Prostate gland (tissue), 2 donors: ENCODE measurements around the gene TRIM15. TPM values are rescaled to one million over a fixed set of nuclear protein-coding genes. Genes with fewer than 3 reads are reported as not detected.

Experiments
- DNase-seq: peaks from one replicate; pipeline ENCODE4 v3.0.0-alpha.2; 2019; ENCODE audit warnings: low spot score
- H3K27ac ChIP-seq, 2 donors: fragments of 200-600 bp; sonication (generic); 2 replicates each; pipeline ENCODE4 v1.5.1; 2017 to 2019
- H3K27me3 ChIP-seq: fragments of 200-600 bp; sonication (generic); replicated peaks from 2 replicates; pipeline ENCODE4 v1.5.1; 2019; ENCODE audit not compliant: insufficient read depth
- H3K36me3 ChIP-seq, 2 donors: fragments of 200-600 bp; sonication (generic); 1 replicate in 1 of 2; 2 replicates in 1 of 2; pipeline versions ENCODE4 v1.5.1 to v1.8.1; 2017 to 2019
- H3K4me1 ChIP-seq: fragments of 200-600 bp; sonication (generic); replicated peaks from 2 replicates; pipeline ENCODE4 v1.5.1; 2019
- H3K4me3 ChIP-seq, 2 donors: fragments of 200-600 bp; sonication (generic); 2 replicates each; pipeline ENCODE4 v1.5.1; 2017 to 2019
- H3K9me3 ChIP-seq: fragments of 200-600 bp; sonication (generic); 2 replicates; pipeline ENCODE4 v1.5.1; 2017
- CTCF ChIP-seq, 4 experiments: fragments of 200-600 bp in 2 of 4; fragments of 450-650 bp in 2 of 4; sonication (generic) in 2 of 4; IDR thresholded peaks; 1 replicate in 3 of 4; 2 replicates in 1 of 4; pipeline ENCODE4 v1.5.1; 2016 to 2019; ENCODE audit warnings: antibody characterized with exemption in 4 of 4, mild to moderate bottlenecking in 2 of 4, moderate library complexity in 2 of 4
- POLR2A ChIP-seq: fragments of 450-650 bp; IDR thresholded peaks from one replicate; pipeline ENCODE4 v1.6.1; 2016; ENCODE audit warnings: antibody characterized with exemption, mild to moderate bottlenecking
- POLR2AphosphoS5 ChIP-seq: sonication (generic); formaldehyde crosslinking; IDR thresholded peaks from one replicate; pipeline ENCODE4 v1.6.1; 2017; ENCODE audit warnings: antibody characterized with exemption
- WGBS: methylation state at CpG from one replicate; pipeline ENCODE4 v1.1.5; 2018; 5-methylcytosine and 5-hydroxymethylcytosine counted together
- intact Hi-C: fragments of 100-400 bp; cut with DNase I; formaldehyde crosslinking; loops from one replicate; pipeline ENCODE4 v1.14.2; 2022
- total RNA-seq, 2 donors: library from RNA; depleted of rRNA; stranded (reverse); fragments of >200 nt; gene quantifications; one replicate each; pipeline ENCODE4 v1.1.0, GENCODE V29; 2016

TRIM15 gene
- total RNA-seq, 2 donors from 2014 or later = not detected

DNA sequence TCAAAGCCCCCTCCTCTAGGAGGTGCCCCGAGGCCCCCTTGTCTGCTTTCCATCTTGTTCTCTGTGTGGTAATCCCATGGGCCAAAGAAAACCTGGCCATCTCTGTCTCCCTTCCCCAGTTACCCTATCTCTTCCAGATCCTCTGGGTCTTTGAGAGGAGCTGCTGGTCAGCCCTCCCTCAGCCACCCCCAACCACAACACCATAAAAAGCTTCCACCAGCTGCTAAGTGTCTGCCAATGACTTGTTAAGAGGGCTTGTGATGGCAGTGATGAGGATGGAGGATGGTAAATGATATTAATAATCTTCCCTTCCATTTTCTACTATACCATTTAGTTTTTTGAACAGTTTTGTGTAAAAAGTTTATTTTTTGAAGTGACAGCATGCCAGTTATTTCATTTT is 32.6 kb downstream of the TRIM15 start:
- no peaks in the 10 kb centered on the region for H3K9me3 ChIP-seq
- intact Hi-C loops = no loop called here
- no peaks in the 10 kb centered on the region for H3K4me1 ChIP-seq
- H3K27me3 ChIP-seq = no peaks in the 10 kb centered on the region
- no peak overlapping the region for H3K27ac ChIP-seq
- WGBS = 72% methylated on average over 1 of the region's 1 CpG
- H3K4me3 ChIP-seq = no peak overlapping the region
- TF ChIP-seq CTCF (IDR thresholded peaks at IDR 0.05) = no peak
- no peak for TF ChIP-seq POLR2A
- TF ChIP-seq POLR2AphosphoS5 = no peak
- peaks cover 14 to 15% of the 10 kb centered on the region in 2 donors for H3K36me3 ChIP-seq
- DNase-seq = no peak

GRCh38 chr6:30196376-30196775 is 33.0 kb downstream of the TRIM15 start:
- no peaks in the 10 kb centered on the region for H3K9me3 ChIP-seq
- no peak for TF ChIP-seq POLR2AphosphoS5
- TF ChIP-seq CTCF (IDR thresholded peaks at IDR 0.05) = no peak
- TF ChIP-seq POLR2A = no peak
- WGBS = 88% methylated on average over 12 of the region's 12 CpGs
- H3K27ac ChIP-seq = no peak overlapping the region
- no peak overlapping the region for H3K4me3 ChIP-seq
- DNase-seq = no peak
- H3K4me1 ChIP-seq = no peaks in the 10 kb centered on the region
- intact Hi-C loops = no loop called here
- peaks cover 14 to 15% of the 10 kb centered on the region in 2 donors for H3K36me3 ChIP-seq
- H3K27me3 ChIP-seq = no peaks in the 10 kb centered on the region

GRCh38 chr6:30198166-30199084 is 35.1 kb downstream of the TRIM15 start:
- 93% methylated on average over 34 of the region's 34 CpGs for WGBS
- H3K36me3 ChIP-seq = peaks cover 14 to 15% of the 10 kb centered on the region in 2 donors
- no peak overlapping the region for H3K27ac ChIP-seq
- intact Hi-C loops = no loop called here
- no peak for DNase-seq
- H3K9me3 ChIP-seq = no peaks in the 10 kb centered on the region
- TF ChIP-seq POLR2A (no peak), POLR2AphosphoS5 (no peak), CTCF (IDR thresholded peaks at IDR 0.05) (no peak)
- H3K4me1 ChIP-seq = no peaks in the 10 kb centered on the region
- no peaks in the 10 kb centered on the region for H3K27me3 ChIP-seq
- no peak overlapping the region for H3K4me3 ChIP-seq

DNA sequence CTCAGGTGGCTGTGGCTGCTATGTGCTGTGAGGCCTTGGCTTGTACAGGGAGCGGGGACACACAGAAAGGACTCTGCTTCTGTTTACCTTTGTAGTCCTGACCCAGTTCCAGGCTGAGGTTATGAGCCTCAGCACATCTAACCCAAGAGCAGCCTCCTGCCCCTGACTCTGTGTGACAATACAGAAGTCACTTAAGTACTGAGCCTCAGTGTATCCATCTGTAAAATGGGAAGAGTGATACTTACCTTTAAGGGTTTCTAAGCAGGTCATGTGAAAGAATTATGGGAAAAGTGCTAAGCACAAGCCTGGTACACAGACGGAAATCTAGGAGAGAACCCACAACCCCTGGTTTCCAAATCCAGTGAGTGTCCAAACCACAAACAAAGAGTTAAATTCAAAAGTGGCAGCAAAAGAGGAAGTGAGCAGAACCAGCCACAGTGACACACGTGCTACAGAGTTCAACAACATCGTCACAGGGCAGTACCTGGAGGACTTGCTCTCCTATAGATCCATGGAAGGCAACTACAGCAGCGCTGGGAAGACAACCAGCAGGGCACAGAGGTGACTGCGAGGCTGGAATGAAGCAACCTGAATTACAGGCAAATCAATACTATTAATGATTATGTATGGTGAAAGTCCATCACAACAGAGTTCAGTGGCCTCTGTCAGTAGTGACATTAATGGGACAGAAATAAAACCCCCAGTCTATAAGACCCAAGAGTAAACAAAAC is 37.4 kb downstream of the TRIM15 start:
- no peak for DNase-seq
- H3K4me1 ChIP-seq = no peaks in the 10 kb centered on the region
- no peak for TF ChIP-seq CTCF (IDR thresholded peaks at IDR 0.05)
- TF ChIP-seq POLR2AphosphoS5 = no peak
- no peak for TF ChIP-seq POLR2A
- H3K27me3 ChIP-seq = no peaks in the 10 kb centered on the region
- intact Hi-C loops = no loop called here
- H3K27ac ChIP-seq = no peak overlapping the region
- peaks cover 14 to 15% of the 10 kb centered on the region in 2 donors for H3K36me3 ChIP-seq
- WGBS = 72% methylated on average over 6 of the region's 6 CpGs
- no peak overlapping the region for H3K4me3 ChIP-seq
- H3K9me3 ChIP-seq = no peaks in the 10 kb centered on the region
